HEK293 (cell line): ENCODE results near the gene M1AP.

Source experiments
- PATZ1 ChIP-seq: fragments of 450-650 bp; formaldehyde crosslinking; IDR thresholded peaks from 2 replicates; pipeline ENCODE4 v1.5.1; 2016; ENCODE audit warnings: missing biosample characterization, missing genetic modification characterization
- REPIN1 ChIP-seq: fragments of 450-650 bp; formaldehyde crosslinking; IDR thresholded peaks from 2 replicates; pipeline ENCODE4 v1.5.1; 2017; ENCODE audit warnings: missing biosample characterization, missing genetic modification characterization, low read depth
- ZNF433 ChIP-seq: fragments of 450-650 bp; formaldehyde crosslinking; IDR thresholded peaks from 2 replicates; pipeline ENCODE4 v1.5.1; 2016; ENCODE audit warnings: missing biosample characterization, missing genetic modification characterization, low read depth

- TF ChIP-seq PATZ1 (tag by site-specific recombination) (no peak), ZNF433 (tag by site-specific recombination) (no peak), REPIN1 (tag by site-specific recombination) (no peak)
Observed at GRCh38 chr2:74653589-74653984, 5.5 kb upstream of the M1AP start.
